GM19463 (cell line): ENCODE results near the gene KIF19.
"Not testable (repeated sequence)": the region's sequence is repeated elsewhere in the genome, so short reads cannot be mapped to it uniquely, and the experiment has no call there.

ENCODE experiments used
- ATAC-seq: cut with Tn5 transposase; IDR thresholded peaks from one replicate; pipeline ENCODE4 v1.9.1; 2021; ENCODE audit warnings: mild to moderate bottlenecking, moderate library complexity; ENCODE audit not compliant: unreplicated experiment

The KIF19 gene

GRCh38 chr17:74325743-74326379, at the start of gene KIF19:
KIF19 (plus strand) TSS chr17:74326226; CDS start chr17:74326350, 124 bp downstream.
- ATAC-seq: peak; percentile 88

GRCh38 chr17:74276541-74277009, 49.5 kb upstream of the KIF19 start:
- ATAC-seq: no peak

- no peak for ATAC-seq
Observed at GRCh38 chr17:74277935-74278334, 48.1 kb upstream of the KIF19 start.

GRCh38 chr17:74279617-74280016, 46.4 kb upstream of the KIF19 start:
- not testable (repeated sequence) for ATAC-seq

- ATAC-seq: peak; percentile 55
Observed at GRCh38 chr17:74280093-74280513, 45.9 kb upstream of the KIF19 start.

- ATAC-seq: no peak
Observed at GRCh38 chr17:74281799-74282198, 44.2 kb upstream of the KIF19 start.

- not testable (repeated sequence) for ATAC-seq
Observed at GRCh38 chr17:74282274-74282586, 43.8 kb upstream of the KIF19 start.

GRCh38 chr17:74282587-74283370, 43.2 kb upstream of the KIF19 start:
- ATAC-seq: no peak

- no peak for ATAC-seq
Observed at GRCh38 chr17:74283371-74283673, 42.7 kb upstream of the KIF19 start.

- no peak for ATAC-seq
Observed at GRCh38 chr17:74287031-74287602, 38.9 kb upstream of the KIF19 start.

GRCh38 chr17:74288785-74289184, 37.2 kb upstream of the KIF19 start:
- ATAC-seq: peak; percentile 78

GRCh38 chr17:74289688-74290087, 36.3 kb upstream of the KIF19 start:
- ATAC-seq: no peak

GRCh38 chr17:74290340-74290739, 35.7 kb upstream of the KIF19 start:
- ATAC-seq: no peak

- ATAC-seq: no peak
Observed at GRCh38 chr17:74292495-74292894, 33.5 kb upstream of the KIF19 start.

- ATAC-seq: no peak
Observed at GRCh38 chr17:74295625-74296547, 30.1 kb upstream of the KIF19 start.

- no peak for ATAC-seq
Observed at GRCh38 chr17:74296548-74296936, 29.5 kb upstream of the KIF19 start.

GRCh38 chr17:74297941-74298340, 28.1 kb upstream of the KIF19 start:
- ATAC-seq: no peak

- no peak for ATAC-seq
Observed at GRCh38 chr17:74298778-74299177, 27.2 kb upstream of the KIF19 start.

- no peak for ATAC-seq
Observed at GRCh38 chr17:74299226-74300009, 26.6 kb upstream of the KIF19 start.

- no peak for ATAC-seq
Observed at GRCh38 chr17:74303305-74303704, 22.7 kb upstream of the KIF19 start.
